Adrenal gland (tissue), 12 donors: ENCODE results near the gene RAB3IP. TPM values are rescaled to one million over a fixed set of nuclear protein-coding genes. Genes with fewer than 3 reads are reported as not detected.

Experiments used
- DNase-seq, 7 donors: peaks; one replicate each; pipeline ENCODE4 v3.0.0-alpha.2; 2019 to 2020
- H3K27ac ChIP-seq, 5 donors: fragments of 200-600 bp; sonication (generic) in 4 of 5; 1 replicate in 3 of 5; 2 replicates in 2 of 5; pipeline versions ENCODE4 v1.5.1 to v1.8.0; 2016 to 2020; ENCODE audit warnings: mild to moderate bottlenecking in 1 of 5
- H3K27me3 ChIP-seq: fragments of 200-600 bp; 2 replicates; pipeline ENCODE4 v1.8.0; 2021
- H3K36me3 ChIP-seq, 2 donors: fragments of 200-600 bp; replicated peaks in 1 of 2; 1 replicate in 1 of 2; 2 replicates in 1 of 2; pipeline versions ENCODE4 v1.5.1 to v1.8.0; 2018 to 2022
- H3K4me1 ChIP-seq, 2 donors: fragments of 200-600 bp; replicated peaks in 1 of 2; 1 replicate in 1 of 2; 2 replicates in 1 of 2; pipeline versions ENCODE4 v1.5.1 to v1.8.0; 2018 to 2021
- H3K4me3 ChIP-seq, 4 donors: fragments of 200-600 bp; sonication (generic) in 3 of 4; one replicate each; pipeline ENCODE4 v1.5.1; 2016 to 2018
- H3K9me3 ChIP-seq, 3 donors: fragments of 200-600 bp; sonication (generic) in 1 of 3; replicated peaks in 1 of 3; 1 replicate in 2 of 3; 2 replicates in 1 of 3; pipeline versions ENCODE4 v1.5.1 to v1.8.0; 2016 to 2021
- CTCF ChIP-seq, 6 experiments: fragments of 450-650 bp in 4 of 6; fragments of 200-600 bp in 2 of 6; sonication (generic) in 1 of 6; IDR thresholded peaks; 1 replicate in 5 of 6; 2 replicates in 1 of 6; pipeline versions ENCODE4 v1.5.1 to v1.8.0; 2016 to 2021; ENCODE audit warnings: antibody characterized with exemption in 6 of 6, mild to moderate bottlenecking in 2 of 6, moderate library complexity in 1 of 6
- POLR2A ChIP-seq, 2 donors: fragments of 450-650 bp; IDR thresholded peaks; one replicate each; pipeline ENCODE4 v1.6.1; 2017; ENCODE audit warnings: antibody characterized with exemption in 2 of 2, mild to moderate bottlenecking in 2 of 2, moderate library complexity in 1 of 2
- WGBS, 4 donors: extraction: QIAGEN DNeasy Blood & Tissue Kit in 2 of 4; methylation state at CpG; one replicate each; pipeline versions ENCODE4 v1.1.5 to v1.1.7; 2013 to 2017; 5-methylcytosine and 5-hydroxymethylcytosine counted together
- intact Hi-C, 2 donors: fragments of 100-400 bp; cut with DNase I; formaldehyde crosslinking; loops; one replicate each; pipeline versions ENCODE4 v1.14.1 to v1.15.0; 2022 to 2023
- polyA plus RNA-seq, 3 donors: library from polyadenylated mRNA; stranded (reverse); fragments of 200-250 nt in 2 of 3; fragments of 350-450 nt in 1 of 3; fragmentation: Illumina TruSeq in 1 of 3; extraction: RNeasy Lipid Tissue Mini Kit (QIAGEN cat#74804) in 1 of 3; gene quantifications; one replicate each; pipeline ENCODE4 v1.2.3, GENCODE V29; 2013 to 2014
- total RNA-seq, 9 donors: library from RNA; depleted of rRNA in 4 of 9; stranded (reverse); fragments of >200 nt in 4 of 9; fragments of 120-200 nt in 1 of 9; fragmentation: NEBNext Ultra II Directional in 1 of 9; extraction: Animal tissue kit (Norgen Biotek cat#: 25700) in 1 of 9; gene quantifications; one replicate each; pipeline versions ENCODE4 v1.1.0 to v1.2.4, GENCODE V29; 2013 to 2023
- donor health status: healthy with polysubstance abuse.
- donor health status: Bipolar disorder and iron deficiency.
- donor health status: DM: yes; HTN: yes; CAD: no.
- donor health status: DM: no; HTN: no; CAD: no.
- donor health status: DM: no; HTN: no; CAD: no.
- donor health status: DM: yes; HTN: yes; CAD: no.

Gene RAB3IP
- total and polyA plus RNA-seq, 12 donors, result 15.4 to 61.9 (median 27.9) TPM

- Histone ChIP-seq H3K4me3 (no peak within 1 kb of the TSS), H3K4me1 (peaks cover 4 to 9% of the 10 kb centered on the region in 2 donors), H3K9me3 (no peaks in the 10 kb centered on the region), H3K27ac (no peak within 1 kb of the TSS), H3K27me3 (no peaks in the 10 kb centered on the region), H3K36me3 (no peaks in the 10 kb centered on the region)
- 80 to 84% (median 81%) methylated on average over 5 of the region's 5 CpGs for WGBS, 4 donors
- intact Hi-C loops, result no loop called here
- no peak for DNase-seq
- TF ChIP-seq POLR2A (IDR thresholded peaks at IDR 0.05) (no peak), CTCF (IDR thresholded peaks at IDR 0.05) (no peak)
Observed at GRCh38 chr12:69824966-69825560, 86.4 kb downstream of the RAB3IP start, which contains the start of gene MYRFL. MYRFL (plus strand) TSS chr12:69825227; CDS start chr12:69825518, 291 bp downstream.

GRCh38 chr12:69828897-69829296 lies 90.2 kb downstream of the RAB3IP start:
- WGBS, 4 donors, result 81 to 83% (median 82%) methylated on average over 5 of the region's 5 CpGs
- H3K27ac ChIP-seq, result no peak overlapping the region
- intact Hi-C loops, result no loop called here

GRCh38 chr12:69833696-69834095 lies 95.0 kb downstream of the RAB3IP start:
- intact Hi-C loops, result no loop called here
- WGBS, 4 donors, result 62 to 83% (median 72%) methylated on average over 2 of the region's 2 CpGs
- no peaks in the 10 kb centered on the region for H3K36me3 ChIP-seq
- no peak overlapping the region for H3K27ac ChIP-seq
- no peak overlapping the region for H3K4me3 ChIP-seq
- H3K9me3 ChIP-seq, result no peaks in the 10 kb centered on the region
- peaks cover 5 to 29% of the 10 kb centered on the region in 2 donors for H3K4me1 ChIP-seq
- no peaks in the 10 kb centered on the region for H3K27me3 ChIP-seq
- DNase-seq, result no peak
- TF ChIP-seq CTCF (IDR thresholded peaks at IDR 0.05) (no peak), POLR2A (IDR thresholded peaks at IDR 0.05) (no peak)

More at GRCh38 chr12:69828897-69829296, 90.2 kb downstream of the RAB3IP start:
- Histone ChIP-seq H3K4me1 (peaks cover 0 to 2% of the 10 kb centered on the region in 2 donors), H3K4me3 (no peak overlapping the region), H3K36me3 (no peaks in the 10 kb centered on the region), H3K9me3 (no peaks in the 10 kb centered on the region), H3K27me3 (no peaks in the 10 kb centered on the region)
- TF ChIP-seq CTCF (IDR thresholded peaks at IDR 0.05), result no peak
- TF ChIP-seq POLR2A (IDR thresholded peaks at IDR 0.05), result no peak
- no peak for DNase-seq

- no peak overlapping the region for H3K4me3 ChIP-seq
- intact Hi-C loops, result no loop called here
- no peak overlapping the region for H3K27ac ChIP-seq
- TF ChIP-seq POLR2A (IDR thresholded peaks at IDR 0.05) (no peak), CTCF (IDR thresholded peaks at IDR 0.05) (no peak)
- H3K4me1 ChIP-seq, result peaks cover 9 to 33% of the 10 kb centered on the region in 2 donors
- WGBS, 4 donors, result 58 to 64% (median 63%) methylated on average over 2 of the region's 2 CpGs
- no peaks in the 10 kb centered on the region for H3K9me3 ChIP-seq
- no peaks in the 10 kb centered on the region for H3K36me3 ChIP-seq
- no peak for DNase-seq
- H3K27me3 ChIP-seq, result no peaks in the 10 kb centered on the region
Observed at GRCh38 chr12:69834147-69834546, 95.5 kb downstream of the RAB3IP start.
